Measurements from ENCODE around the gene NR1D2.

NR1D2 gene

GRCh38 chr3:23931597-23931996, 13.5 kb upstream of the NR1D2 start:
- no peak for DNase-seq (ENCODE audit: low read depth in 2 of 2)

DNA sequence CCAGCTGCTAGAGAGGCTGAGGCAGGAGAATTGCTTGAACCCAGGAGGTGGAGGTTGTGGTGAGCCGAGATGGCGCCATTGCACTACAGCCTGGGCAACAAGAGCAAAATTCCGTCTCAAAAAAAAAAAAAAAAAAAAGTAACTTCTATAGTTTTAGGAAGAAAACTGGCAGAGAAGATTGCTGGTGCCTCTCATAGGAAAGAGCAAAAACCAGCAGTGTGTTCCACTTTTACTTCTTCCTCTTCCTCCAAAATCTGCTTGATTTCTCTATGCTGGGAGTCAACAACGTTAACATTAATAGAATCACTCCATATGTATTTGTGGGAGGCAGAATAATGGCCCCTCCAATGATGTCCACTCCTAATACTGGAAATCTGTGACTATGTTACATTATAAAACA, 12.5 kb upstream of the NR1D2 start:
- no peak for DNase-seq (ENCODE audit: low read depth in 2 of 2)

DNA sequence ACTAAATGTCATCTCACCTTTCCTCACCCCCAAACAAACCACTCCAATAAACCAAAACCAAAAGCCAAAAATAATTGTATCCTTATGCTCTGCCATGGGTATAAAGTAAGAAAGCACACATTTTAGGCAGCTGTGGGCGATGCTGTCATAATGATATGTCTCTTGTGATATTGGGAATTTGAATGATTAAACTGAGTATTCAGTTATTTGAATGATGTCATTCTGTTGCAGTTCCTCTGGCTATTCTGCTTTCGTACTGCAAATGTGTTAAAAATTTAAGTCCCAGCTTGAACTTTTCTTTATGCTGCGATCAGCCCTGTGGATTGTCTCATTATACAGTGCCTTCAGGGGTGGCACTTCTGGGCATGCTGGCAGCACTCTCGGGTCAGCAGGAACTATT, 10.8 kb upstream of the NR1D2 start:
- no peak for DNase-seq (ENCODE audit: low read depth in 2 of 2)

- DNase-seq (ENCODE audit: low read depth in 2 of 2): no peak
Observed at GRCh38 chr3:23937296-23937695, 7.8 kb upstream of the NR1D2 start.

DNA sequence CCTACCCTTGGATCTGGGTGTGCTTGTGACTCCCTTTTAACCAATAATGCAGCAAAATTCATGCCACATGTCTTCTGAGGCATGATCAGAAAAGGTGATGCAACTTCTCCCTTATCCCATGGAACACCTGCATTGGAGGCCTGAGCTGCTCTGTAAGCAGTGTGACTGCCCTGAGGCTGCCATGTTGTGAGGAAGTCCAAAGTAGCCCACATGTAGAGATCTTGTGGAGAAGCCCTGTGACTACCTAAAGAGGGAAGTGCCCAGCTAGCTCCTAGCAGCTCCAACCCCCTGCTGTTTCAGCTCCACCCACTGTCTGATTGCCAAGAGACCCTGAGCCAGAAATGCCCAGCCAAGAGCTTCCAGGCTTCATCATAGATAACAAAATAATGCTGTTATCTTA, 6.4 kb upstream of the NR1D2 start:
- no peak for DNase-seq (ENCODE audit: low read depth in 2 of 2)

- no peak for DNase-seq (ENCODE audit: low read depth in 2 of 2)
Observed at GRCh38 chr3:23940775-23941174, 4.3 kb upstream of the NR1D2 start.

- no peak for DNase-seq (ENCODE audit: low read depth in 2 of 2)
Observed at GRCh38 chr3:23941440-23941839, 3.6 kb upstream of the NR1D2 start.

DNA sequence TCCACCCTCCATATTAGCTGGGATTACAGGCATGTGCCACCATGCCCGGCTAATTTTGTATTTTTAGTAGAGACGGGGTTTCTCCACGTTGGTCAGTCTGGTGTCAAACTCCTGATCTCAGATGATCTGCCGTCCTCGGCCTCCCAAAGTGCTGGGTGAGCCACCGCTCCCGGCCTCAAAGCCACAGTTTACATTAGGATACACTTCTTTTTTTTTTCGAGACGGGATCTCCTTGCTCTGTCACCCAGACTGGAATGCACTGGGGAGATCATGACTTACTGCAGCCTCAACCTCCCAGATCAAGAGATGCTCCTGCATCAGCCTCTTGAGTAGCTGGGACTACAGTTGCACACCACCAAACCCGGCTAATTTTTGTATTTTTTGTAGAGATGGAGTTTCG, 2.5 kb upstream of the NR1D2 start:
- DNase-seq (ENCODE audit: low read depth in 2 of 2): no peak

DNA sequence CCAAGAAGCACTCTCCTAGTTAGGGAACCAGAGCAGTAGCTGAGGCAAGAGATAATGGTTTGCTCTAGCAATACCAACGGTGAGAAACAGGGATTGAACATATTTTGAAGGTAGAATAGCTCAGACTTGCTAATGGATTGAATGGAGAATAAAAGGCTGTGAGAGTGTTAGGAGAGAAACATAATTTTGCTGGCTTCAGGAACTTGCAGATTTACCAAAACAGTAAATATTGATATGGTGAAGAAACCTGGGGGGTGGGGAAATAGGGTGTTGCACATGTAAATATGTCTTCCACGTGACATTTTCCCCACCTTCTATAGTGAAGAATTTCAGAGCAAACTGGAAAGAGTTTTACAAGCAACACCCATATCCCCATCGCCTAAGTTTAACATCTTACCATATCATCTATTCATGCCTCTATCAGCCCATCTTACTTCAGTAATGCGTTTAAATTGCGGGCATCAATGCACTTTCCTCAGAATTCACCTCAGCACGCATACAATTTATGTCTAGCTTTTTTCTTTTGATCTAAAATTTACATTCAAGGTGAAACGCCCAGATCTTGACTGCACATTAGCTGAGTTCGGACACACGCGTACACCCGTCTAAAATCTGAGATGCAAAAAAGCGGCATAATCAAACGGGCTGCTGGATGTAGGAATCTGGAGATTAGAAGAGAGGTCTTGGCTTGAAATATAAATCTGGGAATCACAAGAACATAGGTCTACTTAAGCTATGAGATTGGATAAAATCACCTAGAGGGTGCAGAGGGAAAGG, 891 bp upstream of the NR1D2 start:
- DNase-seq (ENCODE audit: low read depth in 2 of 2): no peak

- no peak for DNase-seq (ENCODE audit: low read depth in 2 of 2)
Observed at GRCh38 chr3:23945663-23945912, 502 bp downstream of the NR1D2 start.

- DNase-seq (ENCODE audit: low read depth in 2 of 2): peak; percentile 95 to 97
Observed at GRCh38 chr3:23945913-23946687, 1.0 kb downstream of the NR1D2 start.

DNA sequence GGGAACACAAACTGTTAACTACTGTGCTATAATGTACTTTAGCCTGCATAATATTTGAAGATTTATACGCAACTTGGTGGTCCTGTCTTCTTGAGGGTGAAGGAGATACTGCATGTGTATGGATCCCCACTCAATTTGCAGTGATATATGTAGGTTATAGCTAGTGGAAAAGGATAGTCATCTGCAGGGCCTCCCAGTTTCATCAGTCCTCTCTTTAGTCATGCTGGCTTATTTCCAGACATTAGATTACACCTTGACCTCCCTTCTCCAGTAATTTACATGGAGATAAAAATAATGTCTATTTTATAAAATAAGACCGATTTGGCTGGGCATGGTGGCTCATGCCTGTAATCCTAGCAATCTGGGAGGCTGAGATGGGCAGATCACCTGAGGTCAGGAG, 3.7 kb downstream of the NR1D2 start:
- DNase-seq (ENCODE audit: low read depth in 2 of 2): no peak

DNA sequence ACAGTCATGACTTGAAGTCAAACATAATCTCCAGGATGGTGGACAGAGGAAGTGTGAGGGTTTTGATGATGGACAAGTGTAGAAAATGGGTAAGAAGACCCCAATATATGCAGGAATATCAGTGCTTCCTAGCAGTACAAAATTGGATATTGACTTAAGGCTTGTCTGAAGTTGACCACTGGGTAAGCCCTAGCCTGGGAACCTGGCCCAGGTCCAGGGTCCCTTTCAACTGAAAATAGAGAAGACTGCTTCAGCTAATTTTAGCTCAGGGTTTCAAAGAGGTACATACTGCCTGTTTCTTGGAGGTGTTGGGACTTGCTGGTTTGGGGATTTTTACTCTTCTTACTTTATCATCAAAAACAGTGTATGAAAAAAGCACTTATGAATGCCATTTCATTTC, 4.7 kb downstream of the NR1D2 start:
- no peak for DNase-seq (ENCODE audit: low read depth in 2 of 2)

GRCh38 chr3:23950293-23950692, 5.2 kb downstream of the NR1D2 start:
- no peak for DNase-seq (ENCODE audit: low read depth in 2 of 2)

GRCh38 chr3:23952646-23953045, 7.6 kb downstream of the NR1D2 start:
- DNase-seq (ENCODE audit: low read depth in 2 of 2): no peak

DNA sequence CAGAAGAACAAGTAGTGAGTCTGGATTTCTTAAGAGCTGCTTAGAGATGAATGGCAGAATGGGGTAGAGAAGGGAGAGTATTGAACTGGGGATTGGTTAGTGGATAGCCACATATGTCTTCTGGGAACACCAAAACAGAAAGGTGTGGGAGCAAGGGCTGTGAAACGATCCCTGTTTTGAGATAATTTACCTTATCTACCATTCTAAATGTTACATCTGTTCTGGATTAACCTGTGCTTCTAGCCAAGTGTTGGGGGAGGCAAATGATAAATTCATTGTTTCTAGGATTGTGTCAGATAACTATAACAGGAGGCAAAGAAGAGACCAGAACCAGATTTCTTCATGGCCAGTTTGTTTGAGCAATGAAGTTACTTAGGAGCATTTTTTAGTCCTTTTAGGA, 8.4 kb downstream of the NR1D2 start:
- DNase-seq (ENCODE audit: low read depth in 2 of 2): no peak

DNA sequence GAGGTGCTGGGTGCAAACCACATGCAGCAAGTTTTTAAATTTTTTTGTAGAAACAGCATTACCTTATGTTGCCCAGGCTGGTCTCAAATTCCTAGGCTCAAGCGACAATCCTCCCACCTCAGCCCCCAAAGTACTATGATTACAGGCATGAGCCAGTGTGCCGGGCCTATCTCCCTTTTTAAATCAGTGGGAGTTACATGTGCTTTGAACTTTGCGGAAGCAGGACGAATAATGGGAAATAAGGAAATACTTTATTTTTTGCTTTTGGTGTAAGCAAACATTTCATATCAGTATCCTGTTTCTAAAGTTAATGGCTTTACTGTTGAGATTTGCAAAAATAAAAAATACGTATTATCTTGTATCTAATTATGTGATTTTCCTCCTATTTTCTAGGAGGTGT, 9.1 kb downstream of the NR1D2 start:
- DNase-seq (ENCODE audit: low read depth in 2 of 2): no peak

DNA sequence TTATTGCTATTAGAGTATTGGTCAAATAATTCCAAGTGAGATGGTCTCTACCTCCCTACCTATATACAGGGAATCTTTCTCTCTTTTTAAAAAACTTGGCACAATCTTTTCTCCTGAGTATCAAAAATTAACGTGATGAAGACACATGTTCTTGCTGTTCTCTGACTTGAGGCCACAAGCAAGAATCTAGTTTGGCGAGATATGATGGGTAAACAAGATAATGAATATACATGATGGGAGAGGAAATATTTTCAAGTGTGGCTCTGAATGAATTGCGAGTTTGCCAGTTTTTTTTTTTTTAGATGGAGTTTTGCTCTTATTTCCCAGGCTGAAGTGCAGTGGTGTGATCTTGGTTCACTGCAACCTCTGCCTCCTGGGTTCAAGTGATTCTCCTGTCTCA, 11.6 kb downstream of the NR1D2 start:
- no peak for DNase-seq (ENCODE audit: low read depth in 2 of 2)

DNA sequence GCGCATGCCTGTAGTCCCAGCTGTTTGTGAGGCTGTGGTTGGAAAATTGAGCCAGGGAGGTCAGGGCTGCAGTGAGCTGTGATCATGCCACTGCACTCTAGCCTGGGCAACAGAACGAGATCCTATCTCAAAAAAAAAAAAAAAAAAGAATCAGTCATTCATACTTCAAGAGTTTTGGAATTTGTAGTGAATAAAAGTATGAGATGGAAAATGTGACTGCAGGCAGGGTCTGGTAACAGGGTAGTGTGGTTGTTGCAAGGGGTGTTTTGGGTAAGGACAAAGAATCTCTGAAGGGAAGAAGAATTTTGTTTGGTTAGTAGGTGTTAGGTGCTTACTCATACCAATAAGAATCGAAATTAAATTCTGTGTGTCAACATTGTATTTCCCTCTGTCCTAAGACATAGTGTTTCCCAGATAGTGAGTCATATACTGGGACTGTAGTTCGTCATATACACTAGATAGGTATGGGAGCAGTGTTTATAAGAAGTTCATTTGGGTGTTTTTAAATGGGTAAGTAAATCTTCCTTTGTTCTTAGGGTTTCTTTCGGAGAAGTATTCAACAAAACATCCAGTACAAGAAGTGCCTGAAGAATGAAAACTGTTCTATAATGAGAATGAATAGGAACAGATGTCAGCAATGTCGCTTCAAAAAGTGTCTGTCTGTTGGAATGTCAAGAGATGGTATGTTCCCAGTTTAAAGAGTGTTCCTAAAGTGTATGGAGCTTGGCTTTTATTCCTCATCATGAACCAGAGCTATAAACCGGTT, 14.2 kb downstream of the NR1D2 start:
- DNase-seq (ENCODE audit: low read depth in 2 of 2): no peak

GRCh38 chr3:23960649-23961048, 15.6 kb downstream of the NR1D2 start:
- DNase-seq (ENCODE audit: low read depth in 2 of 2): no peak

- no peak for DNase-seq (ENCODE audit: low read depth in 2 of 2)
Observed at GRCh38 chr3:23961066-23961465, 16.0 kb downstream of the NR1D2 start.

GRCh38 chr3:23961913-23962312, 16.8 kb downstream of the NR1D2 start:
- DNase-seq (ENCODE audit: low read depth in 2 of 2): no peak

All from stimulated activated CD8-positive, alpha-beta memory T cell treated with anti-CD3 and anti-CD28 coated beads, Interleukin-2, amount 100 ng/mL, for 1 hour (primary cell).